GM18951 (cell line): Measurements from ENCODE around the gene BRWD1.

Source experiments
- POLR2A ChIP-seq: IDR thresholded peaks from 4 replicates; pipeline ENCODE4 v1.6.1; 2011; ENCODE audit warnings: mild to moderate bottlenecking; ENCODE audit not compliant: insufficient read length, insufficient read depth; ENCODE audit errors: extremely low read depth
- in situ Hi-C: fragments of 300-500 bp; cut with MboI; formaldehyde crosslinking; loops from one replicate; pipeline ENCODE4 v1.12.0; 2022; ENCODE audit warnings: low sequenced_read_pairs, mixed read lengths, inconsistent platforms; ENCODE audit not compliant: unreplicated experiment

The BRWD1 gene

DNA sequence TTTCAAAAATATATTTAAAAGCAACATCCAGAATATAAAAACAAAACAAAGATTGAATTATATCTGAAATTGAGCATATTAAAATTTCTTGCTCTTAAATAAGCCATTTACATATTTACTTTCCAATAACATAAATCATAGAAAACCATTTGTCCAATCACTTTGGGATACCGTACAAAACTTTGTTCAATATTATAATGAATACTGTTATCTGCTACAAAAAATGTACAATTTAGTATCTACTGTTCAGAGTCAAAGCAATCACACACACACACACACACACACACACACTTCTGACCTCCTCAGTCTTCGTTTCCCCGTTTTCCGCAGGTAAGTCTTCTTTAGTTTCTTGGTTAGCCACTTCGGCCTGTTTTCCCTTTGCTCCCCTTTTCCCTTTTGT, 31.4 kb upstream of the BRWD1 start:
- in situ Hi-C loops = no loop called here
- no peak for TF ChIP-seq POLR2A

GRCh38 chr21:39341249-39341923, 28.0 kb upstream of the BRWD1 start:
- in situ Hi-C loops = no loop called here

DNA sequence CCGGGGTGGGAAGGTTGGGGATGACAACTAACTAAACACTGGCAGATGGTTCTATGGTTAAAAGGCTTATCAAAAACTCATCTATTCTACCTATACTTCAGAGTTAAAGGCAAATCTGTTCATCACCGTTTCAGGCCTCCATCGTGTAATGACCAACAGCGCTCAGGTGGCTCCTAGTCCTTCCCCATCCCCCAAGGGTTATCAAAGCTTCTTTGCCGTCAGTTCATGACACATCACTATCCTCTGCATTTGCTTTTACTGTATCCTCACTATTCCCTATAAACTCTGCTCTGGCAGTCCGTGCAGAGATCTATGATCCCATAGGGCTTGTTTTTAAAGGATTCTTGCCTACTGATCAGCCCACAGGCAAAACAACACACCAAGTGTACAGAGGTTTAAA, 27.3 kb upstream of the BRWD1 start:
- no peak for TF ChIP-seq POLR2A
- in situ Hi-C loops = no loop called here

More at GRCh38 chr21:39341249-39341923, 28.0 kb upstream of the BRWD1 start:
- TF ChIP-seq POLR2A = no peak

GRCh38 chr21:39339231-39339630, 25.8 kb upstream of the BRWD1 start:
- no peak for TF ChIP-seq POLR2A
- in situ Hi-C loops = no loop called here

DNA sequence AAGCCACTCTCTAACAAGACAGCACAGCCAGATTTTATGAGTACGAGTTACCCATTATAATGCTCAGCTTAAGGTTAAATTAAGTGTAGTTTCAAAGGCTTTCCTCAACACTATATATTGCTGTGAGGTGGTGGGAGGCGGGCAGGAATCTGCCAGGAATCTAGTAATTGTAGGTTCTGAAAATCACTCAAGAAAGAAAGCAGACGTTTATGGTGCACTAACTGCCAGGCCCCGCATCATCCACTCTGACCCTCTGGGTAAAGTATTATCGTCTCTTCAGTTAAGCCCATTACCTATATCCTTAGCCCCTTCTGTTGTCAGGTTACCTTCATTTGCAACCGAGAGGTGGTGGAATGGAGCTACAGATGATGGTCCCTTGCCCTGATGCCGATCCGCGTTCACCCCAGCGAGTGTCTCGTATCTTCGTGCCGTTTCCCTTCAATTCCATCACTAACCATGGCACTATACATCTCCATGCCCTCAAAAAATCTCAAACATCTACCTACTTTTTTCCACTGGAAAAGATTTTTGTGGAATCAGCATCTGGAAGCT, 23.1 kb upstream of the BRWD1 start:
- no peak for TF ChIP-seq POLR2A

GRCh38 chr21:39334611-39335010, 21.2 kb upstream of the BRWD1 start:
- TF ChIP-seq POLR2A = no peak
- in situ Hi-C loops = no loop called here

More for the DNA sequence above, 23.1 kb upstream of the BRWD1 start:
- in situ Hi-C loops = no loop called here

GRCh38 chr21:39332175-39332574, 18.7 kb upstream of the BRWD1 start:
- in situ Hi-C loops = no loop called here
- TF ChIP-seq POLR2A = no peak

GRCh38 chr21:39330001-39330400, 16.6 kb upstream of the BRWD1 start:
- in situ Hi-C loops = no loop called here

DNA sequence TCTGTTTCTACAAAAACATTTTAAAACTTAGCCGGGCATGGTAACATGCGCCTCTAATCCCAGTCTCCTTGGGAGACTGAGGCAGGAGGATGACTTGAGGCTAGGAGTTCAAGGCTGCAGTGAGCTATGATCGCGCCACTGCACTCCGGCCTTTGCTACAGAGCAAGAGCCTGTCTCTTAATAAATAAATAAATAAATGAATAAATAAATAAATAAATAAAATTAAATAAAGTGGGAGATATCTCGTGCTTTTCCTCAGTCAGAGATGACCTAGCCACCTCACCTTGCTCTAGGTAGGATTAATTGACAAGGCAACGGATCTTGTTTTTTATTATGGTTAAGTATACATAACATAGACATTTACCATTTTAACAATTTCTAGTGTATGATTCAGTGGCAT, 14.3 kb upstream of the BRWD1 start:
- no peak for TF ChIP-seq POLR2A
- in situ Hi-C loops = no loop called here

More at GRCh38 chr21:39330001-39330400, 16.6 kb upstream of the BRWD1 start:
- no peak for TF ChIP-seq POLR2A

DNA sequence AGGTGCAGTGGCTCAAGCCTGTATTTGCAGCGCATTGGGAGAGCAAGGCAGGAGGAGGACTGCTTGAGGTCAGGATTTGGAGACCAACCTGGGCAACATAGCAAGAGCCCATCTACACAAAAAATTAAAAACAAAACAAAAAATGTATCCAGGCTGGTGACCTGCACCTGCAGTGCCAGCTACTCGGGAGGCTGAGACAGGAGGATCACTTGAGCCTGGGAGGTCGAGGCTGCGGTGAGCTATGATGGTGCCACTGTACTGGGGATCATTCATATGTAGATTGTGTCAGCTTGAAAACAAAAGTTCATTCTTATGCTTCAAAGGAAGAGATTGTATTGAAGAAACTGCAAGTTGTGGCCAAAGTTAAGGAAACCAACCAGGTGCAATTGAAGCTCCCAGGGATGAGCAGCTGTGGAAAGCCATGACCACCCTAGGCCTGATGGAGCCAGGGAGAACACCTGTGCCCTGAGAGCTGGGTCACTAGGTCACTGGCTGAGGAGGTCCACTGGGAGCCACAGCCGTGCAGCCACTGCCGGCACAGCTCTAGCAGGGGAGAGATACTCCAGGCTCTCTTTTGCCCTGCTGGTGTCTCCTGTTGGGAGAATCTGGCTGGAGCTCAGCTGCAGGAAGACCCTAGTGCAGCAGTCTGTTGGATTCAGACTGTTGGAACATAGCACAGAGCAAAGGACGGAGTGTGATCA, 13.3 kb upstream of the BRWD1 start:
- TF ChIP-seq POLR2A = no peak
- in situ Hi-C loops = no loop called here

GRCh38 chr21:39325458-39325857, 12.0 kb upstream of the BRWD1 start:
- no peak for TF ChIP-seq POLR2A
- in situ Hi-C loops = no loop called here

GRCh38 chr21:39321424-39321823, 8.0 kb upstream of the BRWD1 start:
- no peak for TF ChIP-seq POLR2A
- in situ Hi-C loops = no loop called here

DNA sequence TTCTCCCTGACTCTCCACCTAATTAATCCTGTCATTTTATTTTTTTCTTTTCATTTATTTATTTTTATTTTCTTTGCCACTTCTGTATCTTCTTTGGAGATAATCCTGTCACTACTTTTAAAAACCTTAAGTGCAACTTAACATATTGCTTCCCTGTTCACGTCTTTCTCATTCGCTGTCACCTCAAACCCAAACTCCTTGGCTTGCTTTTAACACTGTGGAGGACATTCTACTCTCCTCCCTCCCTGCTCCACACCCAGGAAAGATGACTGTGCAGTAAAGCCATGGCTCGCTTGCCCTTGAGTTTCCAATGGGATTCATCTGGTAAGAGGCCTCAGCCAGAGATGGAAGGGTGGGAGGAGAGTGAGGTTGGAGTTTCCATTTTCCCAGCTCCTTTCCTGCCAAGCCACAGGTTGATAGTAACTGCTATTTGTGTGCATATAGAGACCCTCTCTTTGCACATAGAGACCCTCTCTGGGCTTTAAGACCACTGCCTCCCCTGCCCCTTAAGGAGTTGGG, 6.4 kb upstream of the BRWD1 start:
- in situ Hi-C loops = no loop called here
- TF ChIP-seq POLR2A = no peak
